Liver (tissue), 9 donors: ENCODE data around the gene ERBB4. TPM values are rescaled to one million over a fixed set of nuclear protein-coding genes. Genes with fewer than 3 reads are reported as not detected.

Experiments used
- DNase-seq: peaks from one replicate; pipeline ENCODE4 v3.0.0-alpha.2; 2017; ENCODE audit warnings: low spot score
- H3K27ac ChIP-seq, 2 donors: one replicate each; pipeline ENCODE4 v1.7.0; 2013; ENCODE audit warnings: inconsistent platforms in 2 of 2, low read length in 2 of 2, control low read depth in 1 of 2, low read depth in 1 of 2, mild to moderate bottlenecking in 1 of 2
- H3K27me3 ChIP-seq, 4 donors: one replicate each; pipeline versions ENCODE4 v1.6.1 to v1.7.0; 2013; ENCODE audit warnings: low read length in 3 of 4, inconsistent platforms in 1 of 4, mild to moderate bottlenecking in 1 of 4, moderate library complexity in 1 of 4; ENCODE audit not compliant: control insufficient read depth in 4 of 4, insufficient read depth in 4 of 4
- H3K36me3 ChIP-seq, 4 donors: one replicate each; pipeline versions ENCODE4 v1.6.1 to v1.7.0; 2013; ENCODE audit warnings: low read length in 3 of 4, mild to moderate bottlenecking in 3 of 4, low read depth in 1 of 4, moderate library complexity in 1 of 4; ENCODE audit not compliant: control insufficient read depth in 4 of 4, insufficient read depth in 3 of 4
- H3K4me1 ChIP-seq, 4 donors: one replicate each; pipeline versions ENCODE4 v1.6.1 to v1.7.0; 2013; ENCODE audit warnings: low read length in 3 of 4, mild to moderate bottlenecking in 3 of 4, moderate library complexity in 1 of 4; ENCODE audit not compliant: control insufficient read depth in 4 of 4, insufficient read depth in 4 of 4
- H3K4me3 ChIP-seq, 3 donors: one replicate each; pipeline versions ENCODE4 v1.6.1 to v1.7.0; 2013; ENCODE audit warnings: low read length in 3 of 3, control low read depth in 1 of 3, low read depth in 1 of 3, mild to moderate bottlenecking in 1 of 3
- H3K9ac ChIP-seq, 2 donors: one replicate each; pipeline ENCODE4 v1.7.0; 2013; ENCODE audit warnings: low read length in 2 of 2, mild to moderate bottlenecking in 2 of 2, moderate library complexity in 2 of 2, control low read depth in 1 of 2, low read depth in 1 of 2
- H3K9me3 ChIP-seq, 4 donors: one replicate each; pipeline versions ENCODE4 v1.6.1 to v1.7.0; 2013; ENCODE audit warnings: low read length in 3 of 4; ENCODE audit not compliant: control insufficient read depth in 4 of 4
- EGR1 ChIP-seq, 2 donors: IDR thresholded peaks; 2 replicates each; pipeline ENCODE4 v1.6.1; 2016 to 2018; ENCODE audit warnings: antibody characterized with exemption in 2 of 2, low read depth in 2 of 2
- FOXA1 ChIP-seq: IDR thresholded peaks from 2 replicates; pipeline ENCODE4 v1.6.1; 2016; ENCODE audit warnings: antibody characterized with exemption
- FOXA2 ChIP-seq: IDR thresholded peaks from 2 replicates; pipeline ENCODE4 v1.6.1; 2016; ENCODE audit warnings: antibody characterized with exemption
- GABPA ChIP-seq, 2 donors: IDR thresholded peaks in 1 of 2; conservative IDR thresholded peaks in 1 of 2; 2 replicates each; pipeline ENCODE4 v1.6.1; 2016; ENCODE audit warnings: antibody characterized with exemption in 2 of 2, mild to moderate bottlenecking in 1 of 2, moderate library complexity in 1 of 2
- HNF4A ChIP-seq, 2 donors: conservative IDR thresholded peaks; 2 replicates each; pipeline ENCODE4 v1.6.1; 2016; ENCODE audit warnings: antibody characterized with exemption in 2 of 2, mild to moderate bottlenecking in 2 of 2
- HNF4G ChIP-seq: IDR thresholded peaks from 2 replicates; pipeline ENCODE4 v1.6.1; 2016; ENCODE audit warnings: antibody characterized with exemption
- JUND ChIP-seq, 2 donors: IDR thresholded peaks; 2 replicates each; pipeline ENCODE4 v1.6.1; 2016; ENCODE audit warnings: antibody characterized with exemption in 2 of 2
- NR2F2 ChIP-seq: IDR thresholded peaks from 2 replicates; pipeline ENCODE4 v1.6.1; 2016; ENCODE audit warnings: antibody characterized with exemption
- RAD21 ChIP-seq, 2 donors: IDR thresholded peaks; 2 replicates each; pipeline ENCODE4 v1.6.1; 2016; ENCODE audit warnings: antibody characterized with exemption in 2 of 2, mild to moderate bottlenecking in 2 of 2
- RXRA ChIP-seq, 2 donors: IDR thresholded peaks; 2 replicates each; pipeline ENCODE4 v1.6.1; 2017 to 2018; ENCODE audit warnings: antibody characterized with exemption in 2 of 2, mild to moderate bottlenecking in 1 of 2
- SP1 ChIP-seq: IDR thresholded peaks from 2 replicates; pipeline ENCODE4 v1.6.1; 2018; ENCODE audit warnings: antibody characterized with exemption, mild to moderate bottlenecking
- TAF1 ChIP-seq: conservative IDR thresholded peaks from 2 replicates; pipeline ENCODE4 v1.6.1; 2016; ENCODE audit warnings: antibody characterized with exemption, mild to moderate bottlenecking
- YY1 ChIP-seq: IDR thresholded peaks from 2 replicates; pipeline ENCODE4 v1.6.1; 2016; ENCODE audit warnings: antibody characterized with exemption, mild to moderate bottlenecking
- WGBS: extraction: QIAGEN DNeasy Blood & Tissue Kit; methylation state at CpG from one replicate; pipeline ENCODE4 v1.1.7; 2013; 5-methylcytosine and 5-hydroxymethylcytosine counted together
- polyA plus RNA-seq, 2 donors: library from polyadenylated mRNA; stranded (reverse) in 1 of 2; unstranded in 1 of 2; fragments of 200-250 nt in 1 of 2; fragments of >200 nt in 1 of 2; fragmentation: Nextera tagmentation in 1 of 2; extraction: Ambion mirVana in 1 of 2; gene quantifications; one replicate each; pipeline versions ENCODE4 v1.2.1 to v1.2.3, GENCODE V29; 2013 to 2015
- total RNA-seq, 2 donors: library from RNA; depleted of rRNA; stranded (reverse); fragments of >200 nt; gene quantifications; one replicate each; pipeline ENCODE4 v1.2.3, GENCODE V29; 2014
- TF ChIP-seq, protein P1 (sequence below): IDR thresholded peaks from 2 replicates; pipeline ENCODE4 v1.6.1; 2016; ENCODE audit warnings: antibody characterized with exemption
- TF ChIP-seq, protein P2 (sequence below): IDR thresholded peaks from 2 replicates; pipeline ENCODE4 v1.6.1; 2016; ENCODE audit warnings: antibody characterized with exemption
- TF ChIP-seq, protein P3 (sequence below): IDR thresholded peaks from 2 replicates; pipeline ENCODE4 v1.6.1; 2016; ENCODE audit warnings: antibody characterized with exemption, mild to moderate bottlenecking
- TF ChIP-seq, protein P4 (sequence below): IDR thresholded peaks from 2 replicates; pipeline ENCODE4 v1.6.1; 2016; ENCODE audit warnings: antibody characterized with exemption
- TF ChIP-seq, protein P5 (sequence below): fragments of 150-350 bp; IDR thresholded peaks from 2 replicates; pipeline ENCODE4 v1.5.1; 2017; ENCODE audit warnings: improper control_type of control experiment, low read depth, low read length; ENCODE audit not compliant: missing input control
- donor health status: healthy.
- donor health status: healthy.
- donor health status: healthy.
- donor health status: healthy.
- donor health status: healthy.

Gene ERBB4
- total and polyA plus RNA-seq, 4 donors = 0.03 to 0.42 TPM; not detected in 2

DNA sequence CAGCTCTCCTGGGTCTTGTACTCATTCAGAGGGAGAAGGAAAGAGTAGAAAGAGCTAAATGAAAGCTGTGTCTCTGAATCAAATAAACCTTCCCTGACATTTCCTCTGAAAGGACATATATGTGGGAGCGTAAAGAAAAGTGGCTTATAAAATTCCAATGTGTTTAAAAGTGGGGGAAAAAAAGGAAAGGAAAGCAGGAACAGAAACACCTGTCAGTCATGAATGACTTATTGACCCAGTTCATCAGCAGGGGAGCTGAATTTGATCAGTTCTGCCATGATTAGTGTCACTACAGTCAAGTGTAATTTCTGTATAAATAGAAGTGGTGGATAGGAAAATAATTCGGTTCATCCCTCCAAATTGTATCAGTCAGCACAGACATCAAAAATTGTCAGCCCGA, 382.5 kb downstream of the ERBB4 start:
- no peaks in the 10 kb centered on the region for H3K4me1 ChIP-seq
- 88% methylated on average over 3 of the region's 3 CpGs for whole genome bisulfite sequencing
- H3K9me3 ChIP-seq = no peaks in the 10 kb centered on the region
- H3K36me3 ChIP-seq = no peaks in the 10 kb centered on the region
- H3K27me3 ChIP-seq = peaks cover 0 to 3% (median 0%) of the 10 kb centered on the region in 4 donors
- H3K9ac ChIP-seq = no peak overlapping the region
- no peak overlapping the region for H3K4me3 ChIP-seq
- H3K27ac ChIP-seq = no peak overlapping the region
- no peak for DNase-seq
- TF ChIP-seq, protein P1, sequence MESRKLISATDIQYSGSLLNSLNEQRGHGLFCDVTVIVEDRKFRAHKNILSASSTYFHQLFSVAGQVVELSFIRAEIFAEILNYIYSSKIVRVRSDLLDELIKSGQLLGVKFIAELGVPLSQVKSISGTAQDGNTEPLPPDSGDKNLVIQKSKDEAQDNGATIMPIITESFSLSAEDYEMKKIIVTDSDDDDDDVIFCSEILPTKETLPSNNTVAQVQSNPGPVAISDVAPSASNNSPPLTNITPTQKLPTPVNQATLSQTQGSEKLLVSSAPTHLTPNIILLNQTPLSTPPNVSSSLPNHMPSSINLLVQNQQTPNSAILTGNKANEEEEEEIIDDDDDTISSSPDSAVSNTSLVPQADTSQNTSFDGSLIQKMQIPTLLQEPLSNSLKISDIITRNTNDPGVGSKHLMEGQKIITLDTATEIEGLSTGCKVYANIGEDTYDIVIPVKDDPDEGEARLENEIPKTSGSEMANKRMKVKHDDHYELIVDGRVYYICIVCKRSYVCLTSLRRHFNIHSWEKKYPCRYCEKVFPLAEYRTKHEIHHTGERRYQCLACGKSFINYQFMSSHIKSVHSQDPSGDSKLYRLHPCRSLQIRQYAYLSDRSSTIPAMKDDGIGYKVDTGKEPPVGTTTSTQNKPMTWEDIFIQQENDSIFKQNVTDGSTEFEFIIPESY = no peak
- TF ChIP-seq FOXA2 = no peak
- no peak for TF ChIP-seq RAD21 (IDR thresholded peaks at IDR 0.05)
- TF ChIP-seq SP1 = no peak
- no peak for TF ChIP-seq YY1
- TF ChIP-seq GABPA (IDR thresholded peaks at IDR 0.05 in 1 of 2, conservative IDR thresholded peaks at IDR 0.05 in 1 of 2) = no peak
- TF ChIP-seq, protein P2, sequence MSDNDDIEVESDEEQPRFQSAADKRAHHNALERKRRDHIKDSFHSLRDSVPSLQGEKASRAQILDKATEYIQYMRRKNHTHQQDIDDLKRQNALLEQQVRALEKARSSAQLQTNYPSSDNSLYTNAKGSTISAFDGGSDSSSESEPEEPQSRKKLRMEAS = no peak
- no peak for TF ChIP-seq TAF1

DNA sequence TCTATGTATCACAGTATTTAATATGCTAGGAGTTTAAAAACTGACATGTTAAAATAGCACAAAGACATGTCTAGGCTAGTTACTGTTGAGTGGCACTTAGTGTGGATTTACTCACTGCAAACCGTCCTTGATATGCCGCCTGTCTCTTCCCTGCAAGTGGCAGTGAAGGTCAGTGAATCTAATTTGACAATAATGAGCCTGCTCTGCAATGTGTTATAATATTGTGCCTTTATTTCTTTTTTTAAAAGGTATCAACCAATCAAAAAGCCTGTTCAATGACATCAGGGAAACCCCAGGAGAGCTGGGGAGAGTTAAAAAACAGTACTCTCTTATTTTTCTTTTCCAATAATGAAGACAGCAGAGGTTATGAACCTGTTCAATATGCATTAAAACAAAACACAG, 384.1 kb downstream of the ERBB4 start:
- Histone ChIP-seq H3K4me1 (no peaks in the 10 kb centered on the region), H3K9me3 (no peaks in the 10 kb centered on the region), H3K27ac (no peak overlapping the region), H3K4me3 (no peak overlapping the region), H3K9ac (no peak overlapping the region), H3K27me3 (peaks cover 0 to 3% (median 0%) of the 10 kb centered on the region in 4 donors), H3K36me3 (no peaks in the 10 kb centered on the region)
- WGBS = 78% methylated on average over 2 of the region's 2 CpGs
- TF ChIP-seq RXRA (IDR thresholded peaks at IDR 0.05) (no peak), JUND (IDR thresholded peaks at IDR 0.05) (no peak), RAD21 (IDR thresholded peaks at IDR 0.05) (no peak), HNF4G (no peak), SP1 (no peak), YY1 (no peak), TAF1 (no peak), NR2F2 (no peak), FOXA2 (no peak), EGR1 (IDR thresholded peaks at IDR 0.05; ENCODE audit: low read depth in 2 of 2) (no peak), HNF4A (conservative IDR thresholded peaks at IDR 0.05) (no peak), FOXA1 (no peak), GABPA (IDR thresholded peaks at IDR 0.05 in 1 of 2, conservative IDR thresholded peaks at IDR 0.05 in 1 of 2) (no peak)
- TF ChIP-seq, protein P3, sequence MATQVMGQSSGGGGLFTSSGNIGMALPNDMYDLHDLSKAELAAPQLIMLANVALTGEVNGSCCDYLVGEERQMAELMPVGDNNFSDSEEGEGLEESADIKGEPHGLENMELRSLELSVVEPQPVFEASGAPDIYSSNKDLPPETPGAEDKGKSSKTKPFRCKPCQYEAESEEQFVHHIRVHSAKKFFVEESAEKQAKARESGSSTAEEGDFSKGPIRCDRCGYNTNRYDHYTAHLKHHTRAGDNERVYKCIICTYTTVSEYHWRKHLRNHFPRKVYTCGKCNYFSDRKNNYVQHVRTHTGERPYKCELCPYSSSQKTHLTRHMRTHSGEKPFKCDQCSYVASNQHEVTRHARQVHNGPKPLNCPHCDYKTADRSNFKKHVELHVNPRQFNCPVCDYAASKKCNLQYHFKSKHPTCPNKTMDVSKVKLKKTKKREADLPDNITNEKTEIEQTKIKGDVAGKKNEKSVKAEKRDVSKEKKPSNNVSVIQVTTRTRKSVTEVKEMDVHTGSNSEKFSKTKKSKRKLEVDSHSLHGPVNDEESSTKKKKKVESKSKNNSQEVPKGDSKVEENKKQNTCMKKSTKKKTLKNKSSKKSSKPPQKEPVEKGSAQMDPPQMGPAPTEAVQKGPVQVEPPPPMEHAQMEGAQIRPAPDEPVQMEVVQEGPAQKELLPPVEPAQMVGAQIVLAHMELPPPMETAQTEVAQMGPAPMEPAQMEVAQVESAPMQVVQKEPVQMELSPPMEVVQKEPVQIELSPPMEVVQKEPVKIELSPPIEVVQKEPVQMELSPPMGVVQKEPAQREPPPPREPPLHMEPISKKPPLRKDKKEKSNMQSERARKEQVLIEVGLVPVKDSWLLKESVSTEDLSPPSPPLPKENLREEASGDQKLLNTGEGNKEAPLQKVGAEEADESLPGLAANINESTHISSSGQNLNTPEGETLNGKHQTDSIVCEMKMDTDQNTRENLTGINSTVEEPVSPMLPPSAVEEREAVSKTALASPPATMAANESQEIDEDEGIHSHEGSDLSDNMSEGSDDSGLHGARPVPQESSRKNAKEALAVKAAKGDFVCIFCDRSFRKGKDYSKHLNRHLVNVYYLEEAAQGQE = no peak
- TF ChIP-seq, protein P1 = no peak
- TF ChIP-seq, protein P4, sequence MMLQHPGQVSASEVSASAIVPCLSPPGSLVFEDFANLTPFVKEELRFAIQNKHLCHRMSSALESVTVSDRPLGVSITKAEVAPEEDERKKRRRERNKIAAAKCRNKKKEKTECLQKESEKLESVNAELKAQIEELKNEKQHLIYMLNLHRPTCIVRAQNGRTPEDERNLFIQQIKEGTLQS = no peak
- TF ChIP-seq, protein P2 = no peak
- TF ChIP-seq, protein P5, sequence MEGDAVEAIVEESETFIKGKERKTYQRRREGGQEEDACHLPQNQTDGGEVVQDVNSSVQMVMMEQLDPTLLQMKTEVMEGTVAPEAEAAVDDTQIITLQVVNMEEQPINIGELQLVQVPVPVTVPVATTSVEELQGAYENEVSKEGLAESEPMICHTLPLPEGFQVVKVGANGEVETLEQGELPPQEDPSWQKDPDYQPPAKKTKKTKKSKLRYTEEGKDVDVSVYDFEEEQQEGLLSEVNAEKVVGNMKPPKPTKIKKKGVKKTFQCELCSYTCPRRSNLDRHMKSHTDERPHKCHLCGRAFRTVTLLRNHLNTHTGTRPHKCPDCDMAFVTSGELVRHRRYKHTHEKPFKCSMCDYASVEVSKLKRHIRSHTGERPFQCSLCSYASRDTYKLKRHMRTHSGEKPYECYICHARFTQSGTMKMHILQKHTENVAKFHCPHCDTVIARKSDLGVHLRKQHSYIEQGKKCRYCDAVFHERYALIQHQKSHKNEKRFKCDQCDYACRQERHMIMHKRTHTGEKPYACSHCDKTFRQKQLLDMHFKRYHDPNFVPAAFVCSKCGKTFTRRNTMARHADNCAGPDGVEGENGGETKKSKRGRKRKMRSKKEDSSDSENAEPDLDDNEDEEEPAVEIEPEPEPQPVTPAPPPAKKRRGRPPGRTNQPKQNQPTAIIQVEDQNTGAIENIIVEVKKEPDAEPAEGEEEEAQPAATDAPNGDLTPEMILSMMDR = no peak
- no peak for DNase-seq
